Activated CD4-positive, alpha-beta T cell treated with anti-CD3 and anti-CD28 coated beads, Interleukin-2, amount 10 ng/mL, durations not matched to agents 7 days and 5 days (primary cell): ENCODE data around the gene MMP12. TPM values are rescaled to one million over a fixed set of nuclear protein-coding genes. Genes with fewer than 3 reads are reported as not detected.

Experiments used
- CTCF ChIA-PET: fragments of 350-600 bp; sonication (Branson Sonifier 250); formaldehyde crosslinking; loops from one replicate; lab custom pipeline; 2021; ENCODE audit warnings: antibody characterized with exemption; lab: Charles Lee
- POLR2A ChIA-PET: fragments of 350-600 bp; sonication (Branson Sonifier 250); formaldehyde crosslinking; loops from one replicate; lab custom pipeline; 2021; ENCODE audit warnings: antibody characterized with exemption; lab: Charles Lee
- DNase-seq: peaks from one replicate; pipeline ENCODE4 v3.0.0-alpha.2; 2020
- H3K27ac Mint-ChIP-seq: one replicate; pipeline ENCODE4 v1.8.0; 2021; ENCODE audit warnings: mild to moderate bottlenecking, moderate library complexity, mixed read lengths
- H3K27me3 Mint-ChIP-seq: one replicate; pipeline ENCODE4 v1.8.0; 2021; ENCODE audit warnings: mixed read lengths
- H3K36me3 Mint-ChIP-seq: one replicate; pipeline ENCODE4 v1.8.0; 2021; ENCODE audit warnings: low read depth, mixed read lengths
- H3K4me1 Mint-ChIP-seq: one replicate; pipeline ENCODE4 v1.8.0; 2021; ENCODE audit warnings: mixed read lengths
- H3K4me3 Mint-ChIP-seq: one replicate; pipeline ENCODE4 v1.8.0; 2021; ENCODE audit warnings: mild to moderate bottlenecking, moderate library complexity, mixed read lengths
- H3K9me3 Mint-ChIP-seq: one replicate; pipeline ENCODE4 v1.8.0; 2021; ENCODE audit warnings: mixed read lengths
- total RNA-seq, 2 experiments: library from RNA; stranded (reverse); gene quantifications; one replicate each; pipeline ENCODE4 v1.2.3, GENCODE V29; 2021

MMP12 gene
- total RNA-seq, 2 experiments from 2014 or later: not detected

- no peak for DNase-seq
- H3K4me3 Mint-ChIP-seq: no peak overlapping the region
- H3K36me3 Mint-ChIP-seq: no peaks in the 10 kb centered on the region
- no peak overlapping the region for H3K27ac Mint-ChIP-seq
- H3K27me3 Mint-ChIP-seq: peaks cover 5% of the 10 kb centered on the region
- no peaks in the 10 kb centered on the region for H3K9me3 Mint-ChIP-seq
- CTCF ChIA-PET: no interaction called here
- POLR2A ChIA-PET: no interaction called here
- no peaks in the 10 kb centered on the region for H3K4me1 Mint-ChIP-seq
Measured at GRCh38 chr11:102840018-102840417, 34.8 kb downstream of the MMP12 start.

- Mint-ChIP-seq H3K36me3 (no peaks in the 10 kb centered on the region), H3K9me3 (no peaks in the 10 kb centered on the region), H3K27me3 (peaks cover 4% of the 10 kb centered on the region), H3K4me3 (no peak overlapping the region), H3K4me1 (no peaks in the 10 kb centered on the region), H3K27ac (no peak overlapping the region)
- CTCF ChIA-PET: no interaction called here
- POLR2A ChIA-PET: no interaction called here
- DNase-seq: no peak
Measured at GRCh38 chr11:102837646-102838045, 37.1 kb downstream of the MMP12 start.

- H3K9me3 Mint-ChIP-seq: no peaks in the 10 kb centered on the region
- H3K27me3 Mint-ChIP-seq: peaks cover 9% of the 10 kb centered on the region
Measured at GRCh38 chr11:102837156-102837555, 37.6 kb downstream of the MMP12 start.

GRCh38 chr11:102836290-102836875, 38.4 kb downstream of the MMP12 start:
- no peak for DNase-seq
- Mint-ChIP-seq H3K4me3 (no peak overlapping the region), H3K4me1 (no peaks in the 10 kb centered on the region), H3K27me3 (peaks cover 16% of the 10 kb centered on the region), H3K9me3 (no peaks in the 10 kb centered on the region), H3K27ac (no peak overlapping the region), H3K36me3 (no peaks in the 10 kb centered on the region)
- POLR2A ChIA-PET: no interaction called here
- CTCF ChIA-PET: interaction anchor here (0.6 to 0.7 kb wide), 2 partner anchors 81 to 329 kb away, joined by 4 read pairs; no protein-coding TSS in a partner anchor

More at GRCh38 chr11:102837156-102837555, 37.6 kb downstream of the MMP12 start:
- H3K36me3 Mint-ChIP-seq: no peaks in the 10 kb centered on the region
- no peak overlapping the region for H3K4me3 Mint-ChIP-seq
- no peak overlapping the region for H3K27ac Mint-ChIP-seq
- CTCF ChIA-PET: no interaction called here
- POLR2A ChIA-PET: no interaction called here
- no peaks in the 10 kb centered on the region for H3K4me1 Mint-ChIP-seq
- no peak for DNase-seq

- ChIA-PET CTCF (interaction anchor here (0.6 kb wide), 1 partner anchor 843 kb away, joined by 4 read pairs; no protein-coding TSS in a partner anchor), POLR2A (no interaction called here)
- no peaks in the 10 kb centered on the region for H3K9me3 Mint-ChIP-seq
- no peaks in the 10 kb centered on the region for H3K36me3 Mint-ChIP-seq
- DNase-seq: no peak
- H3K4me1 Mint-ChIP-seq: no peaks in the 10 kb centered on the region
- peaks cover 22% of the 10 kb centered on the region for H3K27me3 Mint-ChIP-seq
- no peak overlapping the region for H3K27ac Mint-ChIP-seq
- H3K4me3 Mint-ChIP-seq: no peak overlapping the region
Measured at GRCh38 chr11:102833731-102834130, 41.1 kb downstream of the MMP12 start.

- Mint-ChIP-seq H3K4me3 (no peak overlapping the region), H3K27me3 (peaks cover 22% of the 10 kb centered on the region), H3K27ac (no peak overlapping the region), H3K9me3 (no peaks in the 10 kb centered on the region), H3K36me3 (no peaks in the 10 kb centered on the region), H3K4me1 (no peaks in the 10 kb centered on the region)
- ChIA-PET CTCF (no interaction called here), POLR2A (no interaction called here)
- no peak for DNase-seq
Measured at GRCh38 chr11:102832612-102833011, 42.2 kb downstream of the MMP12 start.

- no peak overlapping the region for H3K27ac Mint-ChIP-seq
- no peaks in the 10 kb centered on the region for H3K9me3 Mint-ChIP-seq
- POLR2A ChIA-PET: no interaction called here
- no peaks in the 10 kb centered on the region for H3K36me3 Mint-ChIP-seq
- H3K4me3 Mint-ChIP-seq: no peak overlapping the region
- peaks cover 22% of the 10 kb centered on the region for H3K27me3 Mint-ChIP-seq
- H3K4me1 Mint-ChIP-seq: no peaks in the 10 kb centered on the region
- CTCF ChIA-PET: interaction anchor here (0.6 kb wide), 2 partner anchors 231 to 1023 kb away, joined by 3 to 4 read pairs; no protein-coding TSS in a partner anchor
- no peak for DNase-seq
Measured at GRCh38 chr11:102831489-102832440, 43.0 kb downstream of the MMP12 start.

- Mint-ChIP-seq H3K27me3 (peaks cover 22% of the 10 kb centered on the region), H3K27ac (no peak overlapping the region), H3K4me3 (no peak overlapping the region), H3K36me3 (no peaks in the 10 kb centered on the region), H3K9me3 (no peaks in the 10 kb centered on the region), H3K4me1 (no peaks in the 10 kb centered on the region)
- no peak for DNase-seq
- CTCF ChIA-PET: interaction anchor here (0.6 kb wide), 2 partner anchors 232 to 1024 kb away, joined by 3 to 4 read pairs; no protein-coding TSS in a partner anchor
- POLR2A ChIA-PET: no interaction called here
Measured at GRCh38 chr11:102831128-102831488, 43.7 kb downstream of the MMP12 start.

- no peak for DNase-seq
- Mint-ChIP-seq H3K27me3 (peaks cover 22% of the 10 kb centered on the region), H3K4me1 (no peaks in the 10 kb centered on the region), H3K27ac (no peak overlapping the region), H3K36me3 (no peaks in the 10 kb centered on the region), H3K4me3 (no peak overlapping the region), H3K9me3 (no peaks in the 10 kb centered on the region)
- ChIA-PET POLR2A (no interaction called here), CTCF (interaction anchor here (0.9 kb wide), 1 partner anchor 12 kb away, joined by 3 read pairs; no protein-coding TSS in a partner anchor)
Measured at GRCh38 chr11:102830001-102830727, 44.6 kb downstream of the MMP12 start.

GRCh38 chr11:102829316-102830000, 45.3 kb downstream of the MMP12 start:
- Mint-ChIP-seq H3K4me1 (no peaks in the 10 kb centered on the region), H3K27ac (no peak overlapping the region), H3K9me3 (no peaks in the 10 kb centered on the region), H3K27me3 (peaks cover 22% of the 10 kb centered on the region), H3K36me3 (no peaks in the 10 kb centered on the region), H3K4me3 (no peak overlapping the region)
- CTCF ChIA-PET: interaction anchor here (0.9 kb wide), 1 partner anchor 11 kb away, joined by 3 read pairs; no protein-coding TSS in a partner anchor
- DNase-seq: no peak
- POLR2A ChIA-PET: no interaction called here

- no peak for DNase-seq
- Mint-ChIP-seq H3K36me3 (no peaks in the 10 kb centered on the region), H3K4me1 (no peaks in the 10 kb centered on the region), H3K27ac (no peak overlapping the region), H3K27me3 (no peaks in the 10 kb centered on the region), H3K4me3 (no peak overlapping the region), H3K9me3 (no peaks in the 10 kb centered on the region)
- CTCF ChIA-PET: no interaction called here
- POLR2A ChIA-PET: no interaction called here
Measured at GRCh38 chr11:102824556-102824955, 50.2 kb downstream of the MMP12 start.

- POLR2A ChIA-PET: no interaction called here
- Mint-ChIP-seq H3K4me1 (no peaks in the 10 kb centered on the region), H3K4me3 (no peak overlapping the region), H3K36me3 (no peaks in the 10 kb centered on the region), H3K9me3 (peaks cover 3% of the 10 kb centered on the region), H3K27me3 (no peaks in the 10 kb centered on the region), H3K27ac (no peak overlapping the region)
- CTCF ChIA-PET: no interaction called here
- no peak for DNase-seq
Measured at GRCh38 chr11:102819491-102819890, 55.3 kb downstream of the MMP12 start.
